IMR-90 (cell line): ENCODE data around the gene DDX3Y.

Experiments
- BHLHE40 ChIP-seq: fragments of 150-350 bp; IDR thresholded peaks from 2 replicates; pipeline ENCODE4 v1.6.1; 2016; ENCODE audit warnings: mild to moderate bottlenecking, low read depth, low read length
- CTCF ChIP-seq: conservative IDR thresholded peaks from 2 replicates; pipeline ENCODE4 v1.5.1; 2012; ENCODE audit warnings: mild to moderate bottlenecking, low read depth, low read length, improper control_type of control experiment
- MAZ ChIP-seq: IDR thresholded peaks from 2 replicates; pipeline ENCODE4 v1.6.1; 2012; ENCODE audit warnings: low read depth, mild to moderate bottlenecking, low read length, improper control_type of control experiment, moderate library complexity, borderline replicate concordance
- POLR2A ChIP-seq: IDR thresholded peaks from 2 replicates; pipeline ENCODE4 v1.6.1; 2012; ENCODE audit warnings: mild to moderate bottlenecking, low read depth, low read length
- RAD21 ChIP-seq: IDR thresholded peaks from 2 replicates; pipeline ENCODE4 v1.6.1; 2012; ENCODE audit warnings: low read length, improper control_type of control experiment
- SMC3 ChIP-seq: fragments of 150-350 bp; IDR thresholded peaks from 2 replicates; pipeline ENCODE4 v1.6.1; 2016; ENCODE audit warnings: low read depth, mild to moderate bottlenecking, antibody characterized with exemption, low read length, moderate library complexity

GRCh38 chrY:12928043-12928442 lies 23.4 kb downstream of the DDX3Y start:
- TF ChIP-seq CTCF (no peak), POLR2A (no peak), MAZ (no peak), BHLHE40 (no peak), RAD21 (no peak), SMC3 (no peak)
